Panc1 (cell line): ENCODE results near the gene HOXA4. TPM values are rescaled to one million over a fixed set of nuclear protein-coding genes. Genes with fewer than 3 reads are reported as not detected.

Experiments used
- ATAC-seq: fragments of 200-7000 bp; cut with Tn5 transposase; 2 replicates; pipeline ENCODE4 v1.9.1; 2020; ENCODE audit warnings: mild to moderate bottlenecking, moderate library complexity
- BruUV-seq: library from RNA; stranded (reverse); fragments of 400-500 nt; replicated peaks from 2 replicates; lab custom pipeline; 2021; lab: Mats Ljungman, UMichigan
- CTCF ChIA-PET: fragments of 300-600 bp; sonication (Branson Sonifier 250); formaldehyde crosslinking; loops from one replicate; lab custom pipeline; 2022; ENCODE audit warnings: antibody characterized with exemption; lab: Charles Lee
- POLR2A ChIA-PET: fragments of 300-600 bp; sonication (Branson Sonifier 250); formaldehyde crosslinking; loops from one replicate; lab custom pipeline; 2022; ENCODE audit warnings: antibody characterized with exemption; lab: Charles Lee
- DNase-seq: peaks from one replicate; pipeline ENCODE4 v3.0.0-alpha.2; 2010; ENCODE audit warnings: low read depth, low spot score
- H3K27ac ChIP-seq: 2 replicates; pipeline ENCODE4 v1.5.1; 2011; ENCODE audit warnings: mild to moderate bottlenecking, low read length, inconsistent platforms
- H3K27me3 ChIP-seq: fragments of 200-500 bp; sonication (Bioruptor generic); 2 replicates; pipeline ENCODE4 v1.6.0; 2014; ENCODE audit warnings: low read length, inconsistent platforms; ENCODE audit not compliant: control insufficient read depth, insufficient read depth
- H3K36me3 ChIP-seq: fragments of 200-500 bp; sonication (Bioruptor generic); 2 replicates; pipeline ENCODE4 v1.5.1; 2014; ENCODE audit warnings: inconsistent platforms, mild to moderate bottlenecking, low read length, moderate library complexity; ENCODE audit not compliant: control insufficient read depth, insufficient read depth
- H3K4me1 ChIP-seq: 2 replicates; pipeline ENCODE4 v1.5.1; 2011; ENCODE audit warnings: inconsistent platforms, mild to moderate bottlenecking, low read length, moderate library complexity; ENCODE audit not compliant: control insufficient read depth, insufficient read depth
- H3K4me3 ChIP-seq, 2 experiments: 2 replicates each; pipeline ENCODE4 v1.5.1; 2011 to 2012; ENCODE audit warnings: low read depth in 2 of 2, low read length in 2 of 2, mild to moderate bottlenecking in 2 of 2, inconsistent platforms in 1 of 2, moderate library complexity in 1 of 2
- H3K9me3 ChIP-seq: fragments of 200-500 bp; sonication (Bioruptor generic); 2 replicates; pipeline ENCODE4 v1.5.1; 2014; ENCODE audit warnings: low read depth, mild to moderate bottlenecking, inconsistent platforms, low read length, moderate library complexity; ENCODE audit not compliant: control insufficient read depth, insufficient read depth
- POLR2AphosphoS5 ChIP-seq: IDR thresholded peaks from 2 replicates; pipeline ENCODE4 v1.6.1; 2012; ENCODE audit warnings: mild to moderate bottlenecking, low read depth, low read length, moderate library complexity
- SIN3A ChIP-seq: IDR thresholded peaks from 2 replicates; pipeline ENCODE4 v1.6.1; 2012; ENCODE audit warnings: low read depth, mild to moderate bottlenecking, low read length, moderate library complexity, borderline replicate concordance; ENCODE audit not compliant: insufficient read depth
- TCF7L2 ChIP-seq: IDR thresholded peaks from 2 replicates; pipeline ENCODE4 v1.6.1; 2011; ENCODE audit warnings: mild to moderate bottlenecking, low read depth, low read length, inconsistent platforms
- in situ Hi-C: cut with HindIII; loops from 2 replicates; pipeline ENCODE4 v1.10.0; 2016; ENCODE audit warnings: low sequenced_read_pairs, low pct_unique_long_range_greater_than_20kb
- intact Hi-C: fragments of 100-400 bp; cut with micrococcal nuclease; formaldehyde crosslinking; loops from one replicate; pipeline ENCODE4 v1.10.0; 2022; ENCODE audit not compliant: unreplicated experiment
- total RNA-seq: library from RNA; stranded (reverse); gene quantifications from one replicate; pipeline ENCODE4 v1.2.1, GENCODE V29; 2021; ENCODE audit not compliant: unreplicated experiment
- TF ChIP-seq, protein P1 (sequence below), 2 experiments: IDR thresholded peaks; 2 replicates each; pipeline ENCODE4 v1.6.1; 2011 to 2012; ENCODE audit warnings: low read depth in 2 of 2, control low read depth in 1 of 2, low read length in 1 of 2, mild to moderate bottlenecking in 1 of 2, moderate library complexity in 1 of 2; ENCODE audit not compliant: insufficient read depth in 1 of 2
- TF ChIP-seq, protein P2 (sequence below): fragments of 450-650 bp; IDR thresholded peaks from 2 replicates; pipeline ENCODE4 v1.5.1; 2017; ENCODE audit warnings: mild to moderate bottlenecking

The HOXA4 gene
- total RNA-seq, 1 experiment from 2014 or later: 0.39 TPM

DNA sequence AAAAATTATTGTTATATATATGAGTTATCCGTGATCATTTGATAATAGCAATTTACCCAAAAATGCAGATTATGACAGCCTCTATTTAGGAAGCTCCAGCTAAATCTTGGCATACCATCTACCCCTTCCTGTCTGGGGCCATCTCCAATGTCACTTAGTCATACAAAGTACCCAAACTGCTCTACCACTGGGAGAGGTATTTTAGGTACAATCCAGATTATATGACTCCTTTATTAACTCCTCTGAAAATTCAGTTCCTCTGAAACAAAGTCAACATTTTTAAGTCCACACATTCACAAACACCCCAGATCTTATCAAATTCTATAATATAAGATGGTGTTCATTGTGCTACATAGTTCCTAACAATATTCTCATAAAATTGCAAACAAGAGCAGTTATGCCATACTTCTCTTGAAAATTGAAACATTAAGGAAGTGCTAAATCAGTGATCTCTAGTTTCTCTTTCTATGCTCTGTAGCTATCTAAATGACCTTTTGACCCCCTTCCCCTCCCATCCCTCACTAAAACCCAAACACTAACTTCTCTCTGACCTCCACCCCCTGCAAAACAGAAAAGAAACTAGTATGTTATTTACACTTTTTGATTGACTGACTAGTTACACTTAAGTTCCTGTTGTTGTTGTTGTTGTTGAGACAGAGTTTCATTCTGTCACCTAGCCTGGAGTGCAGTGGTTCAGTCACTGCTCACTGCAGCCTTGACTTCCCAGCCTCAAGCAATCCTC, 51.2 kb downstream of the HOXA4 start:
- H3K4me1 ChIP-seq: peaks cover 5% of the 10 kb centered on the region; the same call in 1 of the 2 replicates
- ChIA-PET CTCF (interaction anchor here (0.5 kb wide), 1 partner anchor 212 kb away, joined by 8 read pairs; no protein-coding TSS in a partner anchor), POLR2A (no interaction called here)

DNA sequence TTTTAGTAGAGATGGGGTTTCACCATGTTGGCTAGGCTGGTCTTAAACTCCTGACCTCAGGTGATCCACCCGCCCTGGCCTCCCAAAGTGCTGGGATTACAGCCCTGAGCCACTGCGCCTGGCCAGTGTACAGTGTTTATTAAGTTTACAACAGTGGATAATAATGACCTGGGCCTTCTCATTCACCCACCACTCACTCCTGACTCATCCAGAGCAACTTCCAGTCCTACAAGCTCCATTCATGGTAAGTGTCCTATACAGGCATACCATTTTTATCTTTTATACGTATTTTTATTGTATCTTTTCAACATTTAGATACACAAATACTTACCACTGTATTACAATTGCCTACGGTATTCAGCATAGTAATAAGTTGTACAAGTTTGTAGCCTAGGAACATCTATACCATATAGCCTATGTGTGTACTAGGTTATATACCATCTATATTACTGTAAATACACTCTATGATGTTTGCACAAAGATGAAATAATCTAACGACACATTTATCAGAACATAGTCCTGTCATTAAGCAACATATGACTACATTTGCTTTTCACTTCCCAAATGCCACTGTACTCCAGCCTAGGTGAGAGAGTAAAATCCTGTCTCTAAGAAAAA, 51.8 kb downstream of the HOXA4 start:
- in situ Hi-C loops (no loop called here), intact Hi-C loops (no loop called here)
- TF ChIP-seq TCF7L2 (no peak), POLR2AphosphoS5 (no peak), SIN3A (no peak)
- TF ChIP-seq, protein P1, sequence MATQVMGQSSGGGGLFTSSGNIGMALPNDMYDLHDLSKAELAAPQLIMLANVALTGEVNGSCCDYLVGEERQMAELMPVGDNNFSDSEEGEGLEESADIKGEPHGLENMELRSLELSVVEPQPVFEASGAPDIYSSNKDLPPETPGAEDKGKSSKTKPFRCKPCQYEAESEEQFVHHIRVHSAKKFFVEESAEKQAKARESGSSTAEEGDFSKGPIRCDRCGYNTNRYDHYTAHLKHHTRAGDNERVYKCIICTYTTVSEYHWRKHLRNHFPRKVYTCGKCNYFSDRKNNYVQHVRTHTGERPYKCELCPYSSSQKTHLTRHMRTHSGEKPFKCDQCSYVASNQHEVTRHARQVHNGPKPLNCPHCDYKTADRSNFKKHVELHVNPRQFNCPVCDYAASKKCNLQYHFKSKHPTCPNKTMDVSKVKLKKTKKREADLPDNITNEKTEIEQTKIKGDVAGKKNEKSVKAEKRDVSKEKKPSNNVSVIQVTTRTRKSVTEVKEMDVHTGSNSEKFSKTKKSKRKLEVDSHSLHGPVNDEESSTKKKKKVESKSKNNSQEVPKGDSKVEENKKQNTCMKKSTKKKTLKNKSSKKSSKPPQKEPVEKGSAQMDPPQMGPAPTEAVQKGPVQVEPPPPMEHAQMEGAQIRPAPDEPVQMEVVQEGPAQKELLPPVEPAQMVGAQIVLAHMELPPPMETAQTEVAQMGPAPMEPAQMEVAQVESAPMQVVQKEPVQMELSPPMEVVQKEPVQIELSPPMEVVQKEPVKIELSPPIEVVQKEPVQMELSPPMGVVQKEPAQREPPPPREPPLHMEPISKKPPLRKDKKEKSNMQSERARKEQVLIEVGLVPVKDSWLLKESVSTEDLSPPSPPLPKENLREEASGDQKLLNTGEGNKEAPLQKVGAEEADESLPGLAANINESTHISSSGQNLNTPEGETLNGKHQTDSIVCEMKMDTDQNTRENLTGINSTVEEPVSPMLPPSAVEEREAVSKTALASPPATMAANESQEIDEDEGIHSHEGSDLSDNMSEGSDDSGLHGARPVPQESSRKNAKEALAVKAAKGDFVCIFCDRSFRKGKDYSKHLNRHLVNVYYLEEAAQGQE (IDR thresholded peaks at IDR 0.05; ENCODE audit: insufficient read depth in 1 of 2, low read depth in 2 of 2, low read length in 1 of 2): no peak
- TF ChIP-seq, protein P2, sequence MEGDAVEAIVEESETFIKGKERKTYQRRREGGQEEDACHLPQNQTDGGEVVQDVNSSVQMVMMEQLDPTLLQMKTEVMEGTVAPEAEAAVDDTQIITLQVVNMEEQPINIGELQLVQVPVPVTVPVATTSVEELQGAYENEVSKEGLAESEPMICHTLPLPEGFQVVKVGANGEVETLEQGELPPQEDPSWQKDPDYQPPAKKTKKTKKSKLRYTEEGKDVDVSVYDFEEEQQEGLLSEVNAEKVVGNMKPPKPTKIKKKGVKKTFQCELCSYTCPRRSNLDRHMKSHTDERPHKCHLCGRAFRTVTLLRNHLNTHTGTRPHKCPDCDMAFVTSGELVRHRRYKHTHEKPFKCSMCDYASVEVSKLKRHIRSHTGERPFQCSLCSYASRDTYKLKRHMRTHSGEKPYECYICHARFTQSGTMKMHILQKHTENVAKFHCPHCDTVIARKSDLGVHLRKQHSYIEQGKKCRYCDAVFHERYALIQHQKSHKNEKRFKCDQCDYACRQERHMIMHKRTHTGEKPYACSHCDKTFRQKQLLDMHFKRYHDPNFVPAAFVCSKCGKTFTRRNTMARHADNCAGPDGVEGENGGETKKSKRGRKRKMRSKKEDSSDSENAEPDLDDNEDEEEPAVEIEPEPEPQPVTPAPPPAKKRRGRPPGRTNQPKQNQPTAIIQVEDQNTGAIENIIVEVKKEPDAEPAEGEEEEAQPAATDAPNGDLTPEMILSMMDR: no peak
- DNase-seq (no peak), ATAC-seq (no peak)
- Histone ChIP-seq H3K4me3 (no peak overlapping the region), H3K9me3 (no peaks in the 10 kb centered on the region), H3K27me3 (no peaks in the 10 kb centered on the region), H3K27ac (no peak overlapping the region), H3K4me1 (peaks cover 5% of the 10 kb centered on the region; the same call in 1 of the 2 replicates), H3K36me3 (no peaks in the 10 kb centered on the region)
- no TSS peak for BruUV-seq
- CTCF ChIA-PET: interaction anchor here (0.5 kb wide), 1 partner anchor 211 kb away, joined by 8 read pairs; no protein-coding TSS in a partner anchor
- POLR2A ChIA-PET: no interaction called here

More for the DNA sequence above, 51.2 kb downstream of the HOXA4 start:
- Histone ChIP-seq H3K9me3 (no peaks in the 10 kb centered on the region), H3K27me3 (no peaks in the 10 kb centered on the region), H3K36me3 (no peaks in the 10 kb centered on the region), H3K27ac (no peak overlapping the region), H3K4me3 (no peak overlapping the region)
- TF ChIP-seq POLR2AphosphoS5 (no peak), SIN3A (no peak), TCF7L2 (no peak)
- TF ChIP-seq, protein P1 (IDR thresholded peaks at IDR 0.05; ENCODE audit: insufficient read depth in 1 of 2, low read depth in 2 of 2, low read length in 1 of 2): no peak
- TF ChIP-seq, protein P2: no peak
- DNase-seq (no peak), ATAC-seq (no peak)
- intact Hi-C loops (no loop called here), in situ Hi-C loops (no loop called here)
- no TSS peak for BruUV-seq
